T-helper 1 cell treated with Interleukin-12 subunit alpha and Interleukin-12 subunit beta and Interleukin-4 antibody, amounts not matched to agents 30 μg/mL and 1 μg/mL, for 36 hours (primary cell): ENCODE measurements around the gene RAMP3.

Source experiments
- H3K27ac Mint-ChIP-seq: one replicate; pipeline ENCODE4 v1.8.0; 2021; ENCODE audit warnings: mild to moderate bottlenecking, mixed read lengths
- H3K27me3 Mint-ChIP-seq: one replicate; pipeline ENCODE4 v1.8.0; 2021; ENCODE audit warnings: low read depth, mixed read lengths
- H3K36me3 Mint-ChIP-seq: one replicate; pipeline ENCODE4 v1.8.0; 2021; ENCODE audit warnings: low read depth, mixed read lengths
- H3K4me1 Mint-ChIP-seq: one replicate; pipeline ENCODE4 v1.8.0; 2021; ENCODE audit warnings: low read depth, mixed read lengths
- H3K4me3 Mint-ChIP-seq: one replicate; pipeline ENCODE4 v1.8.0; 2021; ENCODE audit warnings: mild to moderate bottlenecking, moderate library complexity, mixed read lengths
- H3K9me3 Mint-ChIP-seq: one replicate; pipeline ENCODE4 v1.8.0; 2021; ENCODE audit warnings: mixed read lengths

Gene RAMP3

GRCh38 chr7:45125193-45125904 lies 32.2 kb upstream of the RAMP3 start:
- H3K27me3 Mint-ChIP-seq, result no peaks in the 10 kb centered on the region
- no peak overlapping the region for H3K4me3 Mint-ChIP-seq
- no peaks in the 10 kb centered on the region for H3K9me3 Mint-ChIP-seq
- no peak overlapping the region for H3K27ac Mint-ChIP-seq
- peaks cover 15% of the 10 kb centered on the region for H3K4me1 Mint-ChIP-seq
- H3K36me3 Mint-ChIP-seq, result no peaks in the 10 kb centered on the region

- Mint-ChIP-seq H3K27me3 (no peaks in the 10 kb centered on the region), H3K27ac (no peak overlapping the region), H3K9me3 (no peaks in the 10 kb centered on the region), H3K36me3 (no peaks in the 10 kb centered on the region), H3K4me1 (peaks cover 15% of the 10 kb centered on the region), H3K4me3 (no peak overlapping the region)
Observed at GRCh38 chr7:45126201-45126600, 31.4 kb upstream of the RAMP3 start.

GRCh38 chr7:45126920-45127319 lies 30.7 kb upstream of the RAMP3 start:
- H3K27ac Mint-ChIP-seq, result no peak overlapping the region
- H3K9me3 Mint-ChIP-seq, result no peaks in the 10 kb centered on the region
- H3K27me3 Mint-ChIP-seq, result no peaks in the 10 kb centered on the region
- peaks cover 15% of the 10 kb centered on the region for H3K4me1 Mint-ChIP-seq
- no peak overlapping the region for H3K4me3 Mint-ChIP-seq
- no peaks in the 10 kb centered on the region for H3K36me3 Mint-ChIP-seq

- no peaks in the 10 kb centered on the region for H3K4me1 Mint-ChIP-seq
- no peak overlapping the region for H3K4me3 Mint-ChIP-seq
- no peak overlapping the region for H3K27ac Mint-ChIP-seq
- H3K9me3 Mint-ChIP-seq, result no peaks in the 10 kb centered on the region
- H3K27me3 Mint-ChIP-seq, result no peaks in the 10 kb centered on the region
- no peaks in the 10 kb centered on the region for H3K36me3 Mint-ChIP-seq
Observed at GRCh38 chr7:45129181-45129800, 28.3 kb upstream of the RAMP3 start.

- Mint-ChIP-seq H3K27me3 (no peaks in the 10 kb centered on the region), H3K9me3 (no peaks in the 10 kb centered on the region), H3K4me3 (no peak overlapping the region), H3K4me1 (no peaks in the 10 kb centered on the region), H3K27ac (no peak overlapping the region), H3K36me3 (no peaks in the 10 kb centered on the region)
Observed at GRCh38 chr7:45129906-45130305, 27.7 kb upstream of the RAMP3 start.

- no peak overlapping the region for H3K27ac Mint-ChIP-seq
- H3K27me3 Mint-ChIP-seq, result no peaks in the 10 kb centered on the region
- H3K9me3 Mint-ChIP-seq, result no peaks in the 10 kb centered on the region
Observed at GRCh38 chr7:45130910-45131309, 26.7 kb upstream of the RAMP3 start.

GRCh38 chr7:45131891-45132290 lies 25.7 kb upstream of the RAMP3 start:
- no peaks in the 10 kb centered on the region for H3K27me3 Mint-ChIP-seq
- no peaks in the 10 kb centered on the region for H3K9me3 Mint-ChIP-seq
- H3K36me3 Mint-ChIP-seq, result no peaks in the 10 kb centered on the region
- peaks cover 13% of the 10 kb centered on the region for H3K4me1 Mint-ChIP-seq
- no peak overlapping the region for H3K27ac Mint-ChIP-seq
- H3K4me3 Mint-ChIP-seq, result no peak overlapping the region

More at GRCh38 chr7:45130910-45131309, 26.7 kb upstream of the RAMP3 start:
- H3K4me3 Mint-ChIP-seq, result no peak overlapping the region
- H3K4me1 Mint-ChIP-seq, result peaks cover 3% of the 10 kb centered on the region
- no peaks in the 10 kb centered on the region for H3K36me3 Mint-ChIP-seq

- H3K27ac Mint-ChIP-seq, result no peak overlapping the region
- no peaks in the 10 kb centered on the region for H3K9me3 Mint-ChIP-seq
- H3K27me3 Mint-ChIP-seq, result peaks cover 2% of the 10 kb centered on the region
- H3K36me3 Mint-ChIP-seq, result no peaks in the 10 kb centered on the region
- H3K4me3 Mint-ChIP-seq, result no peak overlapping the region
- peaks cover 14% of the 10 kb centered on the region for H3K4me1 Mint-ChIP-seq
Observed at GRCh38 chr7:45132708-45133320, 24.8 kb upstream of the RAMP3 start.

- H3K27me3 Mint-ChIP-seq, result peaks cover 4% of the 10 kb centered on the region
- no peaks in the 10 kb centered on the region for H3K9me3 Mint-ChIP-seq
- H3K4me3 Mint-ChIP-seq, result no peak overlapping the region
- H3K36me3 Mint-ChIP-seq, result no peaks in the 10 kb centered on the region
- no peak overlapping the region for H3K27ac Mint-ChIP-seq
- H3K4me1 Mint-ChIP-seq, result peaks cover 14% of the 10 kb centered on the region
Observed at GRCh38 chr7:45133352-45133751, 24.2 kb upstream of the RAMP3 start.

GRCh38 chr7:45133877-45134276 lies 23.7 kb upstream of the RAMP3 start:
- Mint-ChIP-seq H3K27me3 (peaks cover 4% of the 10 kb centered on the region), H3K27ac (no peak overlapping the region), H3K4me3 (no peak overlapping the region), H3K9me3 (no peaks in the 10 kb centered on the region), H3K36me3 (no peaks in the 10 kb centered on the region), H3K4me1 (peaks cover 14% of the 10 kb centered on the region)

GRCh38 chr7:45136106-45137060 lies 21.2 kb upstream of the RAMP3 start:
- Mint-ChIP-seq H3K9me3 (no peaks in the 10 kb centered on the region), H3K4me3 (no peak overlapping the region), H3K27me3 (peaks cover 8% of the 10 kb centered on the region), H3K27ac (no peak overlapping the region), H3K4me1 (peaks cover 14% of the 10 kb centered on the region), H3K36me3 (no peaks in the 10 kb centered on the region)

GRCh38 chr7:45138433-45139267 lies 18.9 kb upstream of the RAMP3 start:
- Mint-ChIP-seq H3K4me1 (peaks cover 15% of the 10 kb centered on the region), H3K36me3 (no peaks in the 10 kb centered on the region), H3K27ac (no peak overlapping the region), H3K9me3 (no peaks in the 10 kb centered on the region), H3K27me3 (peaks cover 8% of the 10 kb centered on the region), H3K4me3 (no peak overlapping the region)

GRCh38 chr7:45140827-45141226 lies 16.8 kb upstream of the RAMP3 start:
- Mint-ChIP-seq H3K27me3 (peaks cover 19% of the 10 kb centered on the region), H3K36me3 (no peaks in the 10 kb centered on the region), H3K9me3 (no peaks in the 10 kb centered on the region), H3K4me1 (peaks cover 13% of the 10 kb centered on the region), H3K27ac (peak overlapping the region; percentile 1), H3K4me3 (no peak overlapping the region)

GRCh38 chr7:45143616-45144015 lies 14.0 kb upstream of the RAMP3 start:
- Mint-ChIP-seq H3K4me1 (peaks cover 1% of the 10 kb centered on the region), H3K36me3 (no peaks in the 10 kb centered on the region), H3K9me3 (no peaks in the 10 kb centered on the region), H3K27me3 (peaks cover 17% of the 10 kb centered on the region), H3K27ac (no peak overlapping the region), H3K4me3 (no peak overlapping the region)
